ENCODE data around the gene CHST2.
A peak's percentile ranks its signal among the peaks of the same experiment; 100 is the strongest.
"Not testable (repeated sequence)": the region's sequence is repeated elsewhere in the genome, so short reads cannot be mapped to it uniquely, and the experiment has no call there.

Gene CHST2

GRCh38 chr3:143119009-143119914 is at the start of gene CHST2:
TSS of gene CHST2 (plus strand) at chr3:143119771. CDS start at chr3:143120817, 1,046 bp downstream.
- Histone ChIP-seq H3K4me3 (ENCODE audit: low read depth, low read length, poor library complexity, severe bottlenecking) (peak within 1 kb of the TSS; percentile 82), H4K20me1 (ENCODE audit: insufficient read depth, low read length) (no peaks in the 10 kb centered on the region), H3K79me2 (ENCODE audit: insufficient read depth, low read length) (no peaks in the 10 kb centered on the region), H3K4me2 (ENCODE audit: low read length) (peak within 1 kb of the TSS; percentile 95), H3K9me3 (ENCODE audit: low read length) (no peaks in the 10 kb centered on the region), H3K27ac (ENCODE audit: low read depth, low read length, poor library complexity, severe bottlenecking) (no peak within 1 kb of the TSS), H3K27me3 (ENCODE audit: insufficient read depth, low read length) (peaks cover 6% of the 10 kb centered on the region; the same call in 1 of the 2 replicates), H3K4me1 (ENCODE audit: insufficient read depth, low read length, severe bottlenecking) (peaks cover 33% of the 10 kb centered on the region), H3K9ac (ENCODE audit: low read length) (peak within 1 kb of the TSS; percentile 63), H3K9me2 (ENCODE audit: low read depth, low read length) (no peaks in the 10 kb centered on the region), H3K36me3 (ENCODE audit: insufficient read depth, low read length) (no peaks in the 10 kb centered on the region), H2AFZ (ENCODE audit: low read length) (peak within 1 kb of the TSS; percentile 41; the same call in 1 of the 2 replicates), H3F3A (ENCODE audit: insufficient read depth, low read length) (no peaks in the 10 kb centered on the region)
- no peak for TF ChIP-seq EZH2 (IDR thresholded peaks at IDR 0.05; ENCODE audit: borderline replicate concordance, low read length)
- no peak for TF ChIP-seq CTCF (IDR thresholded peaks at IDR 0.05; ENCODE audit: low read length)

- Histone ChIP-seq H3K79me2 (ENCODE audit: insufficient read depth, low read length) (no peaks in the 10 kb centered on the region), H3F3A (ENCODE audit: insufficient read depth, low read length) (no peaks in the 10 kb centered on the region), H2AFZ (ENCODE audit: low read length) (no peak overlapping the region), H3K9me3 (ENCODE audit: low read length) (no peaks in the 10 kb centered on the region), H4K20me1 (ENCODE audit: insufficient read depth, low read length) (no peaks in the 10 kb centered on the region), H3K4me3 (ENCODE audit: low read depth, low read length, poor library complexity, severe bottlenecking) (no peak overlapping the region), H3K4me1 (ENCODE audit: insufficient read depth, low read length, severe bottlenecking) (no peaks in the 10 kb centered on the region), H3K27ac (ENCODE audit: low read depth, low read length, poor library complexity, severe bottlenecking) (no peak overlapping the region), H3K36me3 (ENCODE audit: insufficient read depth, low read length) (no peaks in the 10 kb centered on the region), H3K4me2 (ENCODE audit: low read length) (no peak overlapping the region), H3K27me3 (ENCODE audit: insufficient read depth, low read length) (no peaks in the 10 kb centered on the region; the same call in 1 of the 2 replicates), H3K9ac (ENCODE audit: low read length) (no peak overlapping the region), H3K9me2 (ENCODE audit: low read depth, low read length) (no peaks in the 10 kb centered on the region)
- no peak for TF ChIP-seq EZH2 (IDR thresholded peaks at IDR 0.05; ENCODE audit: borderline replicate concordance, low read length)
Observed at GRCh38 chr3:143070977-143071551, 48.5 kb upstream of the CHST2 start.

GRCh38 chr3:143071776-143072175 is 47.8 kb upstream of the CHST2 start:
- Histone ChIP-seq H3K9ac (ENCODE audit: low read length) (no peak overlapping the region), H3K4me2 (ENCODE audit: low read length) (no peak overlapping the region), H2AFZ (ENCODE audit: low read length) (no peak overlapping the region)

GRCh38 chr3:143072298-143073020 is 47.1 kb upstream of the CHST2 start:
- not testable (repeated sequence) for H3K79me2 ChIP-seq (ENCODE audit: insufficient read depth, low read length); H3K27ac ChIP-seq (ENCODE audit: low read depth, low read length, poor library complexity, severe bottlenecking); H2AFZ ChIP-seq (ENCODE audit: low read length); H3K4me1 ChIP-seq (ENCODE audit: insufficient read depth, low read length, severe bottlenecking); H3K9ac ChIP-seq (ENCODE audit: low read length); H4K20me1 ChIP-seq (ENCODE audit: insufficient read depth, low read length); H3K9me3 ChIP-seq (ENCODE audit: low read length); H3K4me2 ChIP-seq (ENCODE audit: low read length); H3K4me3 ChIP-seq (ENCODE audit: low read depth, low read length, poor library complexity, severe bottlenecking); H3K9me2 ChIP-seq (ENCODE audit: low read depth, low read length); H3F3A ChIP-seq (ENCODE audit: insufficient read depth, low read length); H3K27me3 ChIP-seq (ENCODE audit: insufficient read depth, low read length); H3K36me3 ChIP-seq (ENCODE audit: insufficient read depth, low read length)

More at GRCh38 chr3:143071776-143072175, 47.8 kb upstream of the CHST2 start:
- Histone ChIP-seq H3K79me2 (ENCODE audit: insufficient read depth, low read length) (no peaks in the 10 kb centered on the region), H3K4me1 (ENCODE audit: insufficient read depth, low read length, severe bottlenecking) (no peaks in the 10 kb centered on the region), H3K27me3 (ENCODE audit: insufficient read depth, low read length) (no peaks in the 10 kb centered on the region; the same call in 1 of the 2 replicates), H3K27ac (ENCODE audit: low read depth, low read length, poor library complexity, severe bottlenecking) (no peak overlapping the region), H3K9me3 (ENCODE audit: low read length) (no peaks in the 10 kb centered on the region), H3F3A (ENCODE audit: insufficient read depth, low read length) (no peaks in the 10 kb centered on the region), H3K9me2 (ENCODE audit: low read depth, low read length) (no peaks in the 10 kb centered on the region), H3K4me3 (ENCODE audit: low read depth, low read length, poor library complexity, severe bottlenecking) (no peak overlapping the region), H3K36me3 (ENCODE audit: insufficient read depth, low read length) (no peaks in the 10 kb centered on the region), H4K20me1 (ENCODE audit: insufficient read depth, low read length) (no peaks in the 10 kb centered on the region)
- TF ChIP-seq CTCF (IDR thresholded peaks at IDR 0.05; ENCODE audit: low read length) (no peak), EZH2 (IDR thresholded peaks at IDR 0.05; ENCODE audit: borderline replicate concordance, low read length) (no peak)

GRCh38 chr3:143073541-143073940 is 46.0 kb upstream of the CHST2 start:
- not testable (repeated sequence) for H3K79me2 ChIP-seq (ENCODE audit: insufficient read depth, low read length); H2AFZ ChIP-seq (ENCODE audit: low read length); H3K4me3 ChIP-seq (ENCODE audit: low read depth, low read length, poor library complexity, severe bottlenecking)

More at GRCh38 chr3:143073541-143073940, 46.0 kb upstream of the CHST2 start:
- H3K27me3 ChIP-seq (ENCODE audit: insufficient read depth, low read length); H3K27ac ChIP-seq (ENCODE audit: low read depth, low read length, poor library complexity, severe bottlenecking); H3K4me1 ChIP-seq (ENCODE audit: insufficient read depth, low read length, severe bottlenecking); H3K4me2 ChIP-seq (ENCODE audit: low read length); H4K20me1 ChIP-seq (ENCODE audit: insufficient read depth, low read length); H3K9ac ChIP-seq (ENCODE audit: low read length); H3K9me2 ChIP-seq (ENCODE audit: low read depth, low read length); H3K36me3 ChIP-seq (ENCODE audit: insufficient read depth, low read length); H3K9me3 ChIP-seq (ENCODE audit: low read length); H3F3A ChIP-seq (ENCODE audit: insufficient read depth, low read length): not testable (repeated sequence)
